ENCODE data around the gene POLN. TPM values are rescaled to one million over a fixed set of nuclear protein-coding genes. Genes with fewer than 3 reads are reported as not detected.

POLN gene
- total RNA-seq, 3 donors from 2014 or later (not counting 1 experiment from before 2014, with no cell fraction given): 2.6 to 6.9 (median 3.3) TPM

DNA sequence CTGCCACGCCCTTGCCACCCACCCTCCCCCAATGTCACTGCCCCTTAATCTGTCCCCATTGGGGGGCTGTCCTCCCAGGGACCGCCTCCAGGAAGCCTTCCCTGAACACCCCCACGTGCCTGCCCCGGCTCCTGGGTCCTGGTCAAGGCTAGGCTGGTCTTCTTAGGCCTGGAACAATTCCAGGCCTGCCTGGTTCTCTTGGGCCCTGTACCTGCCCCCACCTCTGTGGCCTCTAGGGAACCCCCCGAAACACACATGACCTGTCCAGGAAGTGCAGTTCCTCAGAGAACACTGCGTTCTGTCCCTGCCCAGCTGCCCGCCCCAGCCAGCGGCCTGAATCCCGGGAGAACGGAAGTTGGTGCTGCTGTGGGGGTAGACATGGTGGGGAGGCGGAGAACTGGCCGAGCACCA is 14.9 kb upstream of the POLN start:
- TF ChIP-seq, protein P1, sequence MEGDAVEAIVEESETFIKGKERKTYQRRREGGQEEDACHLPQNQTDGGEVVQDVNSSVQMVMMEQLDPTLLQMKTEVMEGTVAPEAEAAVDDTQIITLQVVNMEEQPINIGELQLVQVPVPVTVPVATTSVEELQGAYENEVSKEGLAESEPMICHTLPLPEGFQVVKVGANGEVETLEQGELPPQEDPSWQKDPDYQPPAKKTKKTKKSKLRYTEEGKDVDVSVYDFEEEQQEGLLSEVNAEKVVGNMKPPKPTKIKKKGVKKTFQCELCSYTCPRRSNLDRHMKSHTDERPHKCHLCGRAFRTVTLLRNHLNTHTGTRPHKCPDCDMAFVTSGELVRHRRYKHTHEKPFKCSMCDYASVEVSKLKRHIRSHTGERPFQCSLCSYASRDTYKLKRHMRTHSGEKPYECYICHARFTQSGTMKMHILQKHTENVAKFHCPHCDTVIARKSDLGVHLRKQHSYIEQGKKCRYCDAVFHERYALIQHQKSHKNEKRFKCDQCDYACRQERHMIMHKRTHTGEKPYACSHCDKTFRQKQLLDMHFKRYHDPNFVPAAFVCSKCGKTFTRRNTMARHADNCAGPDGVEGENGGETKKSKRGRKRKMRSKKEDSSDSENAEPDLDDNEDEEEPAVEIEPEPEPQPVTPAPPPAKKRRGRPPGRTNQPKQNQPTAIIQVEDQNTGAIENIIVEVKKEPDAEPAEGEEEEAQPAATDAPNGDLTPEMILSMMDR (IDR thresholded peaks at IDR 0.05): no peak
- Mint-ChIP-seq H3K9me3 (no peaks in the 10 kb centered on the region), H3K36me3 (no peaks in the 10 kb centered on the region), H3K4me1 (peaks cover 6 to 20% of the 10 kb centered on the region in 2 donors), H3K27me3 (ENCODE audit: low read depth in 2 of 2) (no peaks in the 10 kb centered on the region), H3K4me3 (peak overlapping the region; percentile 35), H3K27ac (peak overlapping the region; percentile 57 to 70)
- Histone ChIP-seq H3K9me3 (ENCODE audit: control insufficient read depth, insufficient read depth, low read length) (no peaks in the 10 kb centered on the region), H3K4me1 (ENCODE audit: control insufficient read depth, insufficient read depth, low read length) (peaks cover 30% of the 10 kb centered on the region), H3K27ac (ENCODE audit: low read length) (no peak overlapping the region), H3K36me3 (ENCODE audit: control insufficient read depth, insufficient read depth, low read length) (peaks cover 41% of the 10 kb centered on the region), H3K4me3 (ENCODE audit: low read length) (no peak overlapping the region), H3K27me3 (ENCODE audit: control insufficient read depth, insufficient read depth, low read length) (no peaks in the 10 kb centered on the region)
- no peak for ATAC-seq
- intact Hi-C loops (cut with micrococcal nuclease): no loop called here
- peak in 1 of 2 donors; percentile 13 for DNase-seq
- 86% methylated on average over 12 of the region's 12 CpGs for WGBS (ENCODE audit: insufficient coverage)

DNA sequence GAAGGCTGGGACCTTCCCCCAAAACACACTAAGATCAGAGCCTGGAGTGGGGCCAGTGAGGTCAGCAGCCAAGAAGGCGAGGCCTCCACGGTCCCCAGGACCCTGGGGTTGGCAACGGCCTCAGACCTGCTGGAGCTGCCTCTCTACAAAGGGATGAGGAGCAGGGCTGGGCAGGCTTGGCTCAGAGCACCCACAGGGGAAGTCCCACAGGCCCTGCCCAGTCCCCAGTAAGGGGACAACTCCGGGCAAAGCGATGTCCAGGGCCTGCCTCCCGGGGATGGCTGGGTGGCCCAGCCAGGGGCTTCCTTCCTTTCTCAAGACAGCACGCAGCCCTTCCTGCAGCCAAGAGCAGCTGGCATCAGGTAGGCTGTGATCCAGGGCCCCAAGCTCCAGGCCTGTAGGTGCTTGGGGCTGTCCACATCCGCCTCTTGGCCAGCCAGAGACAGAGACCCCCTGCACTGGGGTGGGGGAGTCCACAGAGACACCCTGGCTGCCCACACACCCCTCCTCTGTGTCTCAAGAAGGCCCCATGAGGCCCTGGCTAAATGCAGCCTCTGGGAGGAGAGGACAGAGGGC is 14.3 kb upstream of the POLN start:
- H3K27me3 ChIP-seq (ENCODE audit: control insufficient read depth, insufficient read depth, low read length): no peaks in the 10 kb centered on the region
- H3K36me3 Mint-ChIP-seq: no peaks in the 10 kb centered on the region
- no peak for ATAC-seq

GRCh38 chr4:2255501-2256155 is 13.7 kb upstream of the POLN start:
- intact Hi-C loops (cut with micrococcal nuclease): no loop called here
- Mint-ChIP-seq H3K27ac (peak overlapping the region in 1 of 2 donors; percentile 57), H3K4me1 (peaks cover 6 to 20% of the 10 kb centered on the region in 2 donors), H3K27me3 (ENCODE audit: low read depth in 2 of 2) (no peaks in the 10 kb centered on the region), H3K4me3 (no peak overlapping the region), H3K36me3 (no peaks in the 10 kb centered on the region), H3K9me3 (no peaks in the 10 kb centered on the region)
- TF ChIP-seq, protein P1 (IDR thresholded peaks at IDR 0.05): no peak
- WGBS (ENCODE audit: insufficient coverage): 91% methylated on average over 18 of the region's 18 CpGs
- peaks cover 50% of the 10 kb centered on the region for H3K36me3 ChIP-seq (ENCODE audit: control insufficient read depth, insufficient read depth, low read length)
- H3K27ac ChIP-seq (ENCODE audit: low read length): no peak overlapping the region
- H3K27me3 ChIP-seq (ENCODE audit: control insufficient read depth, insufficient read depth, low read length): no peaks in the 10 kb centered on the region
- ATAC-seq (no peak), DNase-seq (peak in 1 of 2 donors; percentile 13)
- no peak overlapping the region for H3K4me3 ChIP-seq (ENCODE audit: low read length)
- H3K4me1 ChIP-seq (ENCODE audit: control insufficient read depth, insufficient read depth, low read length): peaks cover 24% of the 10 kb centered on the region
- H3K9me3 ChIP-seq (ENCODE audit: control insufficient read depth, insufficient read depth, low read length): no peaks in the 10 kb centered on the region

More for the DNA sequence above, 14.3 kb upstream of the POLN start:
- H3K4me1 Mint-ChIP-seq: peaks cover 6 to 20% of the 10 kb centered on the region in 2 donors
- peak in 1 of 2 donors; percentile 14 for DNase-seq
- Histone ChIP-seq H3K4me1 (ENCODE audit: control insufficient read depth, insufficient read depth, low read length) (peaks cover 30% of the 10 kb centered on the region), H3K27ac (ENCODE audit: low read length) (no peak overlapping the region), H3K9me3 (ENCODE audit: control insufficient read depth, insufficient read depth, low read length) (no peaks in the 10 kb centered on the region), H3K36me3 (ENCODE audit: control insufficient read depth, insufficient read depth, low read length) (peaks cover 45% of the 10 kb centered on the region), H3K4me3 (ENCODE audit: low read length) (no peak overlapping the region)
- no peak overlapping the region for H3K4me3 Mint-ChIP-seq
- intact Hi-C loops (cut with micrococcal nuclease): no loop called here
- H3K27me3 Mint-ChIP-seq (ENCODE audit: low read depth in 2 of 2): no peaks in the 10 kb centered on the region
- 92% methylated on average over 8 of the region's 8 CpGs for WGBS (ENCODE audit: insufficient coverage)
- TF ChIP-seq, protein P1 (IDR thresholded peaks at IDR 0.05): no peak
- no peaks in the 10 kb centered on the region for H3K9me3 Mint-ChIP-seq
- H3K27ac Mint-ChIP-seq: peak overlapping the region; percentile 57 to 70

Data from natural killer cell (primary cell).